ENCODE measurements around the gene TENT5A.

GRCh38 chr6:81749707-81750106 is 2.8 kb downstream of the TENT5A start:
- TF ChIP-seq POLR2A (IDR thresholded peaks at IDR 0.05; ENCODE audit: low read depth, low read length) (no peak), TAF1 (IDR thresholded peaks at IDR 0.05; ENCODE audit: low read depth, low read length) (no peak)
